Left renal pelvis (tissue), 4 donors: Measurements from ENCODE around the gene JUND. TPM values are rescaled to one million over a fixed set of nuclear protein-coding genes. Genes with fewer than 3 reads are reported as not detected.

Source experiments
- DNase-seq, 4 donors: peaks; one replicate each; pipeline ENCODE4 v3.0.0-alpha.2; 2013; ENCODE audit warnings: low read depth in 4 of 4, low spot score in 3 of 4
- polyA plus RNA-seq, 4 donors: library from polyadenylated mRNA; unstranded; fragments of 120-200 nt; gene quantifications; one replicate each; pipeline ENCODE4 v1.2.1, GENCODE V29; 2013; ENCODE audit not compliant: insufficient read length in 4 of 4

Gene JUND
- polyA plus RNA-seq, 4 donors: 57.4 to 363 (median 84.8) TPM

DNA sequence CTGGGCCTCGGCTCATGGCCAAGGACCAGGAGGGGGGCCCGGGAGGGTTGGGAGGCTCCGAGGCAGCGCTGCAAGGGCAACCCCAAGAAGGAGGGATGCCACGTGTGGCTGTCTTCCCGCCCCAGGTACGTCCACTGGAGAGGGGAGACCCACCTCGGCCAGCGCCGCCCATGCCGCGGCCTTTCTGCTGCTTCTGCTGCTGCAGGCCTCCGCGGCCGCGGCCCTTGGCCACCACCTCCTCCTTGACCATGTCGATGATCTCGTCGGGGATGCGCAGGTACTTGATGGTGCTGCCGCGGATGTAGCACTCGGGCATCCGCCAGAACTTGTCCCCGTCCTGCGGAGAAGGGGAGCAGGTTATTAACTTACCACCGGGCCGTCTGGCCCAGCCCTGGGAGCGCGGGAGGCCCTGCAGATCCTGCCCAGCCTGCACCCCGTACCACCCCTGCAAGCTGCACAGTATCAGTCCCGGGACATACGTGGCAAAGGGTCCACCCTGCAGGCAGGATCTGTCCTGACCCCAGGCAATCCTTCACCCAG, 28.2 kb upstream of the JUND start:
- DNase-seq: no peak

DNA sequence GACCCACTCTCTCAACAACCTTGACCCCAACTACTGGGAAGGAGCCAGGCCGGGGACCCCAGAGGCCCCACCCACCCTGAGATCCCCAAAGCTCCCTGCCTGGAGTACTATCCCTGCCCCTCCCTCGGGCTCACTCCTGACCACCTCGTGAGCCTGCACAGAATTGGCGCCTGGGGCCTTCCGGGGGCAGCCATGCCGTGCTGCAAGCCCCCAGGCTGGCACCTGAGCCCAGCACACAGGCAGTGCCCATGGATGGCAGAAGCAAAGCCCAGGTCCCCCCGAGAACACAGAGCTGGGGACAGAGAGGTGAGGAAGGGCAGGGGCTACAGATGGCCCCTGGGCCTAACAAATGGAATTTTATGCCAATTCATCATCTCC, 27.5 kb upstream of the JUND start:
- DNase-seq: no peak

DNA sequence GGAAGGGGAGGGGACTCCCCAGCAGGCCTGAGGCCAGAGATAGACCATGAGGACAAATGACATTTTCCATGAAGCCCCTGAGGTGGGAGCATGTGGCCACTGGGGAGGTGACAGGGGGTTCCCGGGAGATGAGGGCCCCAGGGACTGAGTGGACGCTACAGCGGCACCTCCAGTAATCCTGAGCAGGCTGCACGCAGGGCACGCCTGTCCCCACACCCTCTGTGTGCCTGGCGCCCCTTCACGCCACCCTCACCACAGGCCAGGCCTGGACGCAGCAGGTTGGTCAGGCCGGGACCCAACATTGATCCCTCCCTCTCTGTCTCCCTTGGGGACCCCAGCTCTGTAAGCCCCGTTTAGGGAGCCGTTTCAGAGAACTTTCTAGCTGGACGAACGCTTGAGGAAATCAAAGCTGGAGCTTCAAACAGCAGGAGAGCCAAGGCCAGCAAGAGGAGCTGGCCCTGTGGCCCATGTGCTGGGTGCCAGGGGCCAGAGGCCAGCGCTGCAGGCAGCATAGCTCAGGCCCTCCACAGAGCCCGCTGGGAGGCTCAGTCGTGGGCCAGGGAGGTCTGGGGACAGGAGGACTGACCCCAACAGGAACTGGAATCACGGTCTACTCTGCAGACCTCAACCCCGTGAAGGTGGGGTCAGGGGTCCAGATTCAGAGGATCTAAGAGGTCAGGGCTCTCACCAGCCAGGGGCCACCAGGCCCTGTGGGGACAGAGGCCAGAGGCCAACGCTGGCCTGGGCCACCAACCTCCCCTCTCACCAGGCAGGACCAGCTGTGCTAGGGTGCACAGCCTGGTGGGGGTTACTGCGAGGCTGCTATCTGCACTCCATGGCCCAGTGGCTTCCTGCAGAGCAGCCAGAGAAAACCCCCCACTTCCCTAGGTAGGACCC, 26.9 kb upstream of the JUND start:
- DNase-seq: no peak

DNA sequence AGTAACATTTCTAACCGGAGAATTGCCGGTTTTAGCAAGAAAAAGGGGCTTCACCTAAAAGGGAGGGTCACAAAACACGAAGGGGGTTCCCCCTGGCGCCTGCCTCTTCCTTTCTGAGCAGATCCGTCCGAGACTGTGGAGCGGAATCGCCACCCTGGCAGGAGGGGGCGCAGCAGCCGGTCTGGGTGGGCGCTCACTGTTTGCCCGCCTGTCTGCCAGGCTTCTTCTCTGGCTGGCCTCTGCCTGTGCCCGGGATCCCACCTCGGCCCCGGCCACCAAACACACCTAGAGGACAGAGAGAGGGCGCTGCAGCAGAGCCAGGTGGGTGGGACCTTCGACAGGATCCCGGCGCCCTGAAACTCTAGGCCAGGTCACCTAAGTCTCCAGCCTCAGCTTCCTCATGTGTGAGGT, 25.9 kb upstream of the JUND start:
- no peak for DNase-seq

DNA sequence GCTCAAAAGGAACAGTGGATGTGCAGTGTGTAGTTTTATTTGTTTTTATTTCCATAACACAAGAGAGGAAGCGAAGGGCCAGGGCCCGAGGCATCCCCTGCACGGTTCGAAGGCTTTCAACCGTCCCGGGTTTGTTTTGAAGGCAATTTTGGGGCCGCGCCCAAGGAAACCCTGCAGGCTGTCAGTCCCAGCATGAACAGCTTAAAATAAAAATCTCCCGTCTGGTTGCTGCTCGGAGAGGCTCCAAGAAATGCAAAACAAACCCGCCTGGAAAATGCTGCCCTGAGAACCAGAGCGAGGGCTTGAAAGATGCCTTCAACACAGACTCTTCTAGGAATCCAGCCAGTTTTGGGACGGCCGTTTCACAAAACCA, 25.5 kb upstream of the JUND start:
- DNase-seq: no peak

DNA sequence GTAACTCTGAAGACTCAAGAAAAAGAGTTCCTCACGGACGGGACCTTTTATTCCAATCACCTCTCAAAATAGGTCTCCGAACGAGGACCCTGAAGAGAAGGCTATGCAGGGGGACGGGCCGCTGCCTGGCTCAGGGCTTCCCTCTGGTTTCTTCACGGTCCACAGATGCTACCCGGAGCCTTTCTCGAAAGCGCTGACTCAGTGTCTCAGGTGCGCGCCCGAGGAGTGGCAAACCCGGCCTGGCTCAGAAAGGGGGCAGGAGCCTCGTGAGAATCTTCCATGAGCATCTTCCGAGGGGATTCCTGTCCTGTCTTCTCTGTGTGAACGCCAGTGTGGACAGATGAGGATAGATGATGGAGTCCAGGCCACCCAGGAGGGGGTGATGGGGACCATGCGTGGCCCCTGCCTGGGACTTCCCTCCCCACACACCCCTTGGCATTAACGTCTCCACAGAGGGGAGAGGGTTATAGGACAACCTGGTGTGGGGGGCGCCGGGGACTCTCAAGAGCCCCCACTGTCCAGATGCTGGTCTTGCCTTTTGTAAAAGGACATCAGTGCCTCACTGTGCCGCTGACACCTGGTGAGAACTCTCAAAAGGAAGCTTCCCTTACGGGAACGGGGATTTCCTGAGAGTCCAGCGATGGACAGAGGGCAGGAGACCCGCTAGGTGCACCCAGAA, 24.9 kb upstream of the JUND start:
- no peak for DNase-seq

DNA sequence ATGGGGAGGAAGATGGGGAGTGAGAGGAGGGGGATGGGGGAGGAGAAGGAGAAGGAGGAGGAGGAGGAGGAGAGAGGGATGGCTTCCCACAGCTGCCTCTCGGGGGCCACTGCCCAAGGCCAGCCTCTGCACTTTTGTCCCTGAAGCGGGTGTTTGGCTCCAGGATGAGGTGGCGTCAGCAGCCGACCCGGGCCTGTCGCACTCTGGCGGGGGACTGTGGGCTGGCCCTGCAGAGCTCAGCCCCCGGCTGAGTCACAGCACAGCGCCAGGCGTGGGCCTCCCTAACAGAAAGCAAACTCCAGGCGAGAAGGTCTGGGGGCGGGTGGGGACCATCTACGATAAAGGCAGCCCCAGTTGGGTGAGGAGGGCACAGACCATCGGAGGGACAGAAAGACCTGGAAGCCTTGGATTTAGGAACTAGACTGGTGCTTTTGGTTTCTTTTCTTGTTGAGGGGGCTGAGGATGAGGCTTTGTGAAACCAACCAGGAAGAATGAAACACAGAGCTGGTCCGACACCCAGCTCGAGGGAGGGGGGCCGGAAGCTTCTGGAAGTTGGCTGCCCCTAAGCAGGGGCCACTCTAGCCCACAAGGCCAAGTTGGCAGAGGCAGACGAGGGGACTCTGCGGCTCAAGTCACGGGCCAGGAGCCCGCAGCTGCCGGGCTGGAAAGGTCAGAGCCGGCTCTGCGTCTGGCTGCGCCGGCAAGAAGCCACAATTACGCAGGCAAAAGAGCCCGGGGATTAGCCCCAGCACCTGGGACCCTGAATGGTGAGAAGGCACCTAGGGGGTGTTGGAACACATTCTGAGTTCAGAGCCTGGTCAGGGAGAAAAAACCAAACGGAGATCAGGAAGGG, 23.3 kb upstream of the JUND start:
- no peak for DNase-seq

DNA sequence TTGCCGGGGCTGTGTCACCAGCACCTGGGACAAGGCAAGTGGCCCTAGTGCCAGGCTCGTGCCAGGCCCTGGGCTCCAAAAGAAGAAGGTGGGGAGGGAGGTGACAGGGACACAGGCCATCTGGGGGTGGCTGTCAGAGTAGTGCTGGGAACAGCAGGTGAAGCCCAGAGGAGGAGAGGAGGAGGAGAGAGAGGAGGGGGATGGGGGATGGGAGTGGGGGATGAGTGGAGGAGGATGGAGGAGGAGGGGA, 22.7 kb upstream of the JUND start:
- no peak for DNase-seq

DNA sequence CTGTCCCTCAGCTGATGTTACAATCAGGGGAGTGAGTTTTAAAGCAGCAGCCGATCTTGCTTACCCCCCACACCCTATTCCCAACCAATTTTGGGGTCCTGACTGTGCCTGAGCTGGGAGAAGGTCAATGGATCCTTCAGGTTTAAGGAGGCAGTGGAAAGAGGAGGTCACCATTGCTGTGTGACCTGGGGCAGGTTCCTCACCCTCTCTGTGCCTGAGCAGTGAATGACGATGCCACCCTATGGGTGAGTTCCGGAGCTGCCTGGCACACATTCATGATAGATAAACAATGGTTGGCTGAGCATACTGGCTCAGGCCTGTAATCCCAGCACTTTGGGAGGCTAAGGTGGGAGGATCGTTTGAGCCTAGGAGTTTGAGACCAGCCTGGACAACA, 20.3 kb upstream of the JUND start:
- DNase-seq: no peak

DNA sequence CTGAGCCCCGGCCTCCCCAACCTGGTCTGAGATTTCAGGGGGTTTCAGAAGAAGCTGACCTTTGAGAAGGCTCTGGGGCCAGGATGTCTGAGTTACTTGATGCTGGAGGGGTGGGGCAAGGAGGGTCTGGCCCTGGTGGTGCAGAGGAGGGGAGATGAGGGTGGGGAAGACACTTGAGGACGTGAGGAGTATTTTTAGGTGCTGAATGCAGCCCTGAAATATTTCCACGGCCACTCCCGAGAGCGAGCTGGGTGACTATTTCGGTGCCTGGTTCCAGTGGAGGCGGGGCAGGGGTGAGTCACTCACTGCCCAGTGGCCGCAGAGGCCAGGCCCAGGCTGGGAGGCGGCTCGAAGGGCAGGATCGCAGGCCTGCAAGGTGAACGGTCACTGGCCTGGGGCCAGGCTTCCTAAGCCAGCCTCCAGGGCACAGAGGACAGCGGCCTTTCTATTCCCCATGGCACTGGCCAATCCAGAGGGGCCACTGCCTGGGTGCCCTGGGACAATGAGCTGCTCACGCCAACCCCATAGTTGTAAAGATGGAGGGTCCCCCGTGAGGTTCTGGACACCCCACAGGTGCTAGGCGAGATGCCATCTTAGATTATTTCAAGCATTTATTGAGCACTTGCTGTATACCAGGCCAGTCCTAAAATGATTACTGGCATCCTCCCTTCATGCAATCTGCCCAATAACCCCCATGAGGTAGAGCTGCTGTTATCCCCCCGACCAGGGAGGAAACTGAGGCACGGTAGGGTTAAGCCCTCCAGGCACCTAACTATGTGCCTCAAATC, 19.7 kb upstream of the JUND start:
- no peak for DNase-seq

DNA sequence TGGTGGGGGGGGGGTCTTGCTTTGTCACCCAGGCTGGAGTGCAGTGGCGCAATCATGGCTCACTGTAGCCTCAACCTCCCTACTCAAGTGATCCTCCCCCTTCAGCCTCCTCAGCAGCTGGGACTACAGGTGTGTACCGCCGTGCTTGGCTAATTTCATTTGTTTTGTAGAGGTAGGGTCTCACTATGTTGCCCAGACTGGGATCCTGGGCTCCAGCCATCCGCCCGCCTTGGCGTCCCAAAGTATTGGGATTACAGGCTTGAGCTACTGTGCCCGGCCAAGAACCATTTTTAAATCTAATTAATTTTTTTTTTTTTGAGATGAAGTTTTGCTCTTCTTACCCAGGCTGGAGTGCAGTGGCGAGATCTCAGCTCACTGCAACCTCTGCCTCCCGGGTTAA, 18.2 kb upstream of the JUND start:
- no peak for DNase-seq

DNA sequence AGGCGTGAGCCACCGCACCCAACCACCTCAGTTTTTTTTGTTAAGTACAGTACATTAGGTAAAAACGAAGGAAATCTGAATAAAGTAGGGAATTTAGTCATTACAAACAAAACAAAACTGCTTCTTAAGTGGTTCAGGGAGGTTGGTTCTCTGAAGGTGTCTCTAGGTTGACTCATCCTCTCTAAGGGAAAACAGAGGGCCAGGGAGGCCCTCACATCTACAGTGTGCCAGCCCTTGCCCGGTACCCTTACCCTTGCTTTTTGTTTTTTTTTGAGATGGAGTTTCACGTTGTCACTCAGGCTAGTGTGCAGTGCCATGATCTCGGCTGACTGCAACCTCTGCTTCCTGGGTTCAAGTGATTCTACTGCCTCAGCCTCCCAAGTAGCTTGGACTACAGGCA, 17.2 kb upstream of the JUND start:
- DNase-seq: no peak

DNA sequence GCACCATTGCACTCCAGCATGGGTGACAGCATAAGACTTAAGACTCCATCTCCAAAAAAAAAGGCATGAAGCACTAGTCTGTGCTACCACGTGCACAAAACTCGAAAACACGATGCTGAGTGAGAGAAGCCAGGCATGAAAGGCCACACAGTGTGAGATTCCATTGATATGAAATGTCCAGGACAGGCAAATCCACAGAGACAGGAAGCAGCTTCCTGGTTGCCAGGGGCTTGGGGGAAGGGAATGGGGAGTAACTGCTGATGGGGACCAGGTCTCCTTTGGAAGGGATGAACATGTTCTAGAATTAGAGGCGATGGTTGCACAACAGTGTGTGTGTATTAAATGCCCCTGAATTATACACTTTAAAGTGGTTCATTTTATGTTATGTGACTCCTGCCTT, 15.9 kb upstream of the JUND start:
- DNase-seq: no peak

DNA sequence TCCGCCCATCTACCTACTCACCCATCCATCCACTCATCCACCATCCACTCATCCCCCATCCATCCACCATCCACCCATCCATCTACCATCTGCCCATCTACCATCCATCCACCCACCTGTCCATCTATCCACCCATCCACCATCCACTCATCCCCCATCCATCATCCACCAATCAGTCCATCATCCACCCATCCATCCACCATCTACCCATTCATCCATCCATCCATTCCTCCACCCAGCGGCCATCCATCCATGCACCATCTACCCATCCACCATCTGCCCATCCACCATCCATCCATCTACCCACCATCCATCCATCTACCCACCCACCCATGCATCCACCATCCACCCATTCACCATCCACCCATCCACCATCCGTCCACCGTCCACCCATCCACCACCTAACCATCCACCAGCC, 13.6 kb upstream of the JUND start:
- DNase-seq: no peak

DNA sequence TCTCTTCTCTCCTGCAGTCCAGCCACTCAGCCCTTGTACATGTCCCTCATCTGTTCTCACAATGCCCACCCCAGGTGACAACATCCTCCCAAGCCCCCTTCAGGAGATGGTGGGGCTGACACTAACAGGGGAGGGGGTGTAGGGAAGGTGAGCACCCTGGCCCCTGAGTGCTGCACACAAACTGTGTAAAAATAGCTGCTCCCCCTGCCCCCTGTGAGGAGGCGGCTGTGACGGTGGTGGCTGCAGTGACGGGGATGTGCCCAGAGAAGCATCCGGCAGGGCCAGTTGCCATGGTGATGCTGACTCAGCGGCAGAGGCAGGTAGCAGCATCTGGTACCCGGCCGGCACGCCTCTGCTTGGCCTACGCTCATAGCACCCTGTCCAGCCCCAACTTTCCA, 13.0 kb upstream of the JUND start:
- no peak for DNase-seq

DNA sequence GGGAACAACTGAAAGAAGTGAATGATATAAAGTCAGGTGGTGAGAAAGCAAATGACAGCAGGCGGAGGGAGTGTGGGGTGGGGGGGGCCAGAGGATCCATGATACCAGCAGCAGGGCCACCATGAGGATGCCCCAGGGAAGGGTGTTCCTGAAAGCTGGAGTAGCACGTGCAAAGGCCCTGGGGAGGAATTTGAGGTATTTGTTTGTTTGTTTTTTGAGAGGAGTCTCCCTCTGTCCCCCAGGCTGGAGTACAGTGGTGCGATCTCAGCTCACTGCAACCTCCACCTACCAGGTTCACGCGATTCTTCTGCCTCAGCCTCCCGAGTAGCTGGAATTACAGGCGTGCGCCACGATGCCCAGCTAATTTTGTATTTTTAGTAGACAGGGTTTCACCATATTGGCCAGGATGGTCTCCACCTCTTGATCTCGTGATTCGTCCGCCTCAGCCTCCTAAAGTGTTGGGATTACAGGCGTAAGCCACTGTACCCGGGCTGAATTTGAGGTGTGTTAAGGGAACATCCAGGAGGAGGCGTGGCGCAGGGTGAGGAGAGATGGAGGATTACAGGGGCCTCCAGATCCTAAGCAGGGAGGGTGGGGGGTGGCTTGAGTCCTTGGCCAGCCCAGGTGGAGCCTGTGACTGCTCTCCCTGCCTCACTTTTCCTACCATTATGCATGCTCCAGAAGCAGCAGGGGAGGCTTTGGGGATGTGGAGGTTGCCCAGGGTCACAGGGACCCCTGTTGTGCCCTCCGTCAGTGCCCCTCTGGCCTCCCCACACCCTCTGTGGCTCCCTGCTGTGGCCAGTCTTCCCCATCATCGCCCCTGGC, 12.4 kb upstream of the JUND start:
- DNase-seq: no peak

DNA sequence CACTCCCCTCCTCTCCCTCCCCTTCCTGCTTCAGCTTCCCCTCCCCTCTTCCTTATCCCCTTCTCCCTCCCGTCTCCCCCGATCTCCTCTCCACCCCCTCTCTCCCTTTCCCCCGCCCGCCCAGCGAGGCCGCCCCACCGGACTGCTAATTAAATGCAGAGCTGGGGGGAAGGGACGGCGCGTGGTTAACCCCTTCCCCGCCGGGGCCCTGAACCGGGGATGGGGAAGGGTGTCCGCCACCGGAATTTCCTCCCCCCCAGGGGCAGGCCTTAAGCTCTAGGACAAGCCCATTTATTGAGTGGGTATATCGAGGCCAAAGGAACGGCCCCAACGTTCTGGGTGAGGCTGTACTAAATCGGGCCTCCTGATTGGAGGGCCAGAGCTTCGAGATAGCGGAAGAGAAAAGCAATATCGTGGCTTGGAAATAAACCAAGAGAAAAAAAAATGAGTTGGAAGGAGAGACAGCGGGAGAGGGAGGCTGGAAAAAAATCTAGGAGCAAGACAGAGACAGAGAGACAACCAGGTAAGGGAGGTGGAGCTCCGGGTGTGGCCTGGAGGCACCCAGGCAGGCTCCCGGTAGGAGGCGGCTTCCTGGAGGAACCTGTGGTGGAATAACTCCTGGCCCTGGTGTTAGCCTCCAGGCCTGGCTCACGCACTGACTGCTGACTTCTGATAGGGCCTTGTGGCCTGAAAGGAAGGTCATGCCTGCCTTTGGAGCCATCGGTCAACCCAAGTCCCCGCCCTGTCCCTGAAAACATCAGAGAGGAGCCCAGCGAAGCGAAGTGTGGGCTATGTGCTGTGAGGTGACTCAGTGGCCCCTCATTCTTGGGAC, 11.6 kb upstream of the JUND start:
- DNase-seq: peak in 2 of 4 donors; percentile 73 to 74

DNA sequence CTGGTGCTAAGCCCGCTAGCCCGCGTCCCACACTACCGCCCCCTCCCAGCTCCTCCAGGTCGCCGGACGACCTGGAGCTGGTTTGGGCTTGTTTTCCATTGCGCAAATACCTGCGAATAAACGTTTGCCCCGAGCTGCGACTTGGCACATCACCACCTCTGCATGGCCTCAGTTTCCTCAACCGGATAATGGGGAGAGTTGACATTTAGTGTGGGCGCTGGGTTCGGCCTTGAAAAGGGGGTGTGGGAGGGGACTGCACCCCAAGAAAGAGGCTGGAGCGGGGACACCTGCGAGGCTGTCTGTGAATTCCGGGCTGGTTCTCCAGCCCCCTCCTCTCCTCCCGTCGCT, 11.0 kb upstream of the JUND start:
- no peak for DNase-seq
